ENCODE data around the gene KRTAP12-2.
"Not testable (repeated sequence)": the region's sequence is repeated elsewhere in the genome, so short reads cannot be mapped to it uniquely, and the experiment has no call there.

KRTAP12-2 gene

DNA sequence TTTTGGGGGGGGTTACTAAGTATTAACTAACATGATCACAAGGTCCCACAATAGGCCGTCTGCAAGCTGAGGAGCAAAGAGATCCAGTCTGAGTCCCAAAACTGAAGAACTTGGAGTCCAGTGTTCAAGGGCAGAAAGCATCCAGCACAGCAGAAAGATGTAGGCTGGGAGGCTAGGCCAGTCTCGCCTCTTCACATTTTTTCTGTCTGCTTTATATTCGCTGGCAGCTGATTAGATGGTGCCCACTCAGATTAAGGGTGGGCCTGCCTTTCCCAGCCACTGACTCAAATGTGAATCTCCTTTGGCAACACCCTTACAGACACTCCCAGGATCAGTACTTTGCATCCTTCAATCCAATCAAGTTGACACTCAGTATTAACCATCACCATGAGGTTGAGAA lies 23.0 kb upstream of the KRTAP12-2 start:
- DNase-seq: peak in 1 of 42 donors; percentile 23
- intact Hi-C loops (cut with DNase I): not testable (repeated sequence)

DNA sequence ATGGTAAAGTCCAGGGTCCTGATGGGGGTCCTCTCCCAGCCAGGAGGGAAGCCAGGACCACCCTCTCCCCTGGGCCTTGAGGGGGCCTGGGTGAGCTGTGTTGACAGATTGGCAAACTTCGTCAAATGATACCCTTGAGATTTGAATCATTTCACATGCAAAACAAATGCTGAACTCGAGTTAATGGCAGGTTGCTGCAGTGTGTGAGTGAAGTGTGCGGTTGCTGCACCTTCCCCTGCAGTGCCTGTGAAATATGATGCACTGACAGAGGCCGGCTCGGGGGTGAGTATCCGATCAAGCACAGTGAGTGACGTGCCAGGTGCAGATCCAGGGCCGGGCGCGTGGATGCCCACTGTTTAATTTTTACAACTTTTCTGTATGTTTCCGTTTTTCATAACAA lies 20.9 kb upstream of the KRTAP12-2 start:
- intact Hi-C loops (cut with DNase I): no loop called here
- DNase-seq: peak in 3 of 42 donors; percentile 21 to 35 (median 28)

DNA sequence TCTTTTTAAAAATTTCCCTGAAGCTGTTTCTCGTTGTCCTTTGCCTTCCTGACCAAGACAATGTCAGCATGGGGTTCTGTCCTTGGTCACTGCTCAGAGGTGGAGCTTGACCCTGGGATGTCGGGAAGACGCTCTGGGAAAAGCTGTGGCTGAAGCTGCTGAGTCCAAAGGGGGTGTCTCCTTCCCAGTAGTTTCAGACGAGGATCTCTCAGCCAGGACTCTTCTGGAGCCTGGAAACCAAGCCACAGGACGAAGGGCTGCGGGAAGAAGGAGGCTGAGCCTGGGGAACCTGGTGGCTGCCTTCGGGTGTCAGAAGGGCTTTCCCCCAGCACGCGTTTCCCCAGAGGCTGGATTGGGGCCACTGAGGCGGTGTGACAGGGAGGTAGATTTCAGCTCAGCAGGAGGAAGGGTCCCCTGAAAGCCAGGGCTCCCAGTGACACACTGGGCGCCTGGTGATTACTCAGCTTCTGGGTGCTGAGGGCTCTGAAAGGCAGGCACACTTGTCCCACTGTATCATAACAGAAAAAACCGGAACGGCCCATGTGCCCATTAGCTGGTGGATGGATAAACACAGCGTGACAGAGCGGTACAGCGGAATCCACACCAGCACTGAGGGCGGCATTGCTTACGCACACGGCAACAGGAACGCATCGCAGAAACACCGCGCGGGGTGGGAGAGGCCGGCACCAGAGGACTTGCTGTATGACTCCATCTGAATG lies 20.3 kb upstream of the KRTAP12-2 start:
- intact Hi-C loops (cut with DNase I): no loop called here
- peak in 2 of 42 donors; percentile 22 to 25 for DNase-seq

DNA sequence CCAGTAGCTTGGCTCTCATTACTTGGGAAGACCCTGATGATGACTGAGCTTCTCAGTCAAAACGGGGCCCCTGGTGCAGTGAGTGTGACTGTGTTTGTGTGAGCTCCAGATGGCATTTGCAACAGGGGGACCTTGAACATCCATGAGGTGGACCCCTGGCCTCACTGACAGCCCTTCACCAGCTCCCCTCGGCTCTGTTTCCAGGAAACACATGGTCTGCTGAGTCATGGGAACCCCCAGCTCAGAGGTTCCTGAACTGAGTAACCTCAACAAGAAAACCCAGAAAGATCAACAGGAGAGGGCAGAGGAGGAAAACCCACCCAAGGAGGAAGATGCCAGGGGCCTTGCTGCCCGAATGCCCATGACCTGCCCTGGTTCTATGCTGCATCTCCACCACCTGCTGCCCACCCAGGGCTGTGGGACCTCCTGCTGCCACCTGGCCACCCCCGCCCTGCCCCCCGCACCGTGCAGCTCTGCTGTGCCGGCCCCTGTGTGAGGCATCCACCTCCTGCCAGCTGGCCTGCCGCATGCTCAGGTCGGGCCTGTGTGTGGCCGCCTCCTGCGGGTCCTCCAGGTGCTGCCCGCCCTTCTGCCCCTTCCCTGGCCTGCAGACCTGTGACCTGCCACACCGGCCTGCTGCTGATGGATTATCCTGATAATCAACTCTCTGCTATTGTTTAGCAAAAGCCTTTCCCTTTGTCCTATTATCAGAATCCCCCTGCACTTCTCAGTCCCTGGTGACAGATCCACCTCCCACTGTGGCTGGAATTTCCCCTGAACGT lies 19.5 kb upstream of the KRTAP12-2 start:
- peak in 1 of 42 donors; percentile 13 for DNase-seq
- intact Hi-C loops (cut with DNase I): no loop called here

DNA sequence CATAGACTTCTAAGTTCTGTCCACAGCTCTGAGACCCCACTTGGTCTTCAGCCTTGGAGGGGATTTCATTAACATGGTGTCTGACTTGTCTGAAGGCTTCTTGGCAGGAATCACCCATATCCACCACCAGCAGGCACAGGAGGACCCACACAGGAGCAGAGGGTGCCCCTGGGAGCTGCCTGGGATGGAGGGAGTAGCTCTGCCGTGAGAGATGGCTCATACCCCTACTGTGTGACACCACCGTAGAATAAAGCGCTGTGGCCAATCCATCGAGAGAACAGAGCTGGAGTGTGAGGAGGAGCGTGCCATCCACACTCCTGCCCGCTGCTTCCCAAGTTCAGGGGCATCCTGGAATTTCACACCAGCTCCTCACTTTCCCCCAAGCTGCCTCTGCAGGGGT lies 18.3 kb upstream of the KRTAP12-2 start:
- intact Hi-C loops (cut with DNase I); DNase-seq: not testable (repeated sequence)

DNA sequence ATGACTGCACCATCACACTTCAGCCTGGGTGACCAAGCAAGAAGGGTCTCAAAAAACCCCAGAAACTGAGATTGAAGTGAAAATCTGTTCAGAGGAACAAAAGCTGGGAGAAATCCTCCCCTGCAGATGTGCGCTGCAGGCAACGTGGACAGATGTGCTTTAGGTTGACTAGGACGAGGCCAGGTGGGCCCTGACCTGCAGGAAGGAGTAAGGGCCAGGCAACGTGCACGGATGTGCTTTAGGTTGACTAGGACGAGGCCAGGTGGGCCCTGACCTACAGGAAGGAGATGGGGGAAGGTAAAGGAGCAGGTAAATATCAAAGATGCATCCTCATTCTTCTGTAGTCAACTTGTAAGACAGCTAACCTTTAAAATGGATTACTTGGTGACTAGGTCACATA lies 17.8 kb upstream of the KRTAP12-2 start:
- intact Hi-C loops (cut with DNase I): no loop called here
- DNase-seq: peak in 1 of 42 donors; percentile 7

DNA sequence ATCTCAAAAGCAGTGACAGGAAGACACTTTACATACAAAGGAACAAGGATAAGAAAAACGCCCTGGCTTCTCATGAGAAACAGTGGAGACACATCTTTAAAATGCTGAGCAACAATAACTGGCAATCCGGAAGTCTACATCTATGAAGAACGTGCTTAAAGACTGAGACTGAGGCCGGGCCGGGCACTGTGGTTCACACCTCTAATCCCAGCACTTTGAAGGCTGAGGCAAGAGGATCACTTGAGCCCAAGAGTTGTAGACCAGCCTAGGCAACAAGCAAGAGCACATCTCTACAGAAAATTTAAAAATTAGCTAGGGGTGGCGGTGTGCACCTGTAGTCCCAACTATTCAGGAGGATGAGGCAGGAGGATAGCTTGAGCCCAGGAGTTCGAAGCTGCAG lies 17.4 kb upstream of the KRTAP12-2 start:
- intact Hi-C loops (cut with DNase I): no loop called here
- peak in 2 of 42 donors; percentile 20 to 29 for DNase-seq

DNA sequence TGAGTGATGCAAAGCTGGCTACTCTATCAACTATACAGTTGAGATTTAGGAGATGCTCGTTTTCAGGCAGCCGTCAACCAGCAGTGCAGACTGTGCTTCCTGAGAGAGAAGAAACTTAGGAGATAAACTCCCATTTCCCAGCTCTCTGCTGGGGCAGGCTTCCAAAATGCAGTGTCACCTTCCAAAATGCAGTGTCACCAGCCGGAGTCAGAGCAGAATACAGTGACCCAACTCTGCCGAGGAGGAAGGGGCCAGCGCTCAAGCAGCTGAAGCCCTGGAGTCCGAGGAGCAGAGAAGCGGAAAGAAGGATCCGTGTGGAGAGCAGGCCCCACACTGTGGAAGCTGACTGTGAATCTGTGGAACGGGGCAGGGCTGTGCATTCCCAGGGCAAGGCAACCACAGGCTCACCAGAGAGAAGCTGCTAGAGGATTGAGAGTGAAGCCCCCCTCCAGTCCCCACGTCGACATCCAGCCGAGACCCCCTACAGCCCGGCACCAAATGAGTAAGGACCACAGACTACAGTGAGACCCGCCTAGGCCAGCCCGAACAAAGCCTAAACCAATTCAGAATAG lies 15.9 kb upstream of the KRTAP12-2 start:
- intact Hi-C loops (cut with DNase I): no loop called here
- DNase-seq: peak in 2 of 42 donors; percentile 3 to 27

DNA sequence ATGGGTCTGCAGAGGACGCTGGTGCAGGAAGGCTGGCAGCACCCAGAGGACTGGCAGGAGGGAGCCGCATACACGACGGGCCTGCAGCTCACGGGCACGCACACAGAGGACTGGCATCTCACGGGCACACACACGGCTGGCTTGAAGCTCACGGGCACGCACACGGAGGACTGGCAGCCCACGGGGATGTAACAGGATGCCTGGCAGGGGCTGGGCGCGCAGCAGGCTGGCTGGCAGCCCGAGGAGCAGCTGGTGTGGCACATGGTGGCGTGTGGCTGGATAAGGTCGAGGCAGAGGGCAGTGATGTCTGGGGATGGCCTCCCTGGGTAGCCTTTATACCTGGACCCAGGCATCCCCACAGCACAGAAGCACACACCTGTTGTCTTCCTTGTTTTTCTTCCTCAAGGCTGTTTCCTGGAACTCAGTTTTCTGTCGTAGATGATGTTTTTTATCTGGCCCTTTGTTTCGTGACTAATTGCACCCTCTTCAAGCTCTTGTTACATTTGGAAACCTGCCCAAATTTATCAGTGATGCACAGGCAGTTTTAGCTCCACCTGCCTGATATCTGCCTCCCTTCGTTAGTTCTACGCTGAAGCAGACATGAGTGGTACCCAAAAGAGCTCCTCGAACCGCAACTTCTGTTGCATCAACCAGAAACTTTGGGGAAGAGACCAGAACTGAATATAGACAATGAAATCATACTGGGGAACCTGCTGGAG lies 15.3 kb upstream of the KRTAP12-2 start, which contains the start of gene KRTAP12-1:
Gene KRTAP12-1, minus strand, starts transcription at position 303 of the 719 bp plus-strand sequence. Its CDS starts 40 bp downstream, at position 263.
- DNase-seq: no peak
- intact Hi-C loops (cut with DNase I): no loop called here

DNA sequence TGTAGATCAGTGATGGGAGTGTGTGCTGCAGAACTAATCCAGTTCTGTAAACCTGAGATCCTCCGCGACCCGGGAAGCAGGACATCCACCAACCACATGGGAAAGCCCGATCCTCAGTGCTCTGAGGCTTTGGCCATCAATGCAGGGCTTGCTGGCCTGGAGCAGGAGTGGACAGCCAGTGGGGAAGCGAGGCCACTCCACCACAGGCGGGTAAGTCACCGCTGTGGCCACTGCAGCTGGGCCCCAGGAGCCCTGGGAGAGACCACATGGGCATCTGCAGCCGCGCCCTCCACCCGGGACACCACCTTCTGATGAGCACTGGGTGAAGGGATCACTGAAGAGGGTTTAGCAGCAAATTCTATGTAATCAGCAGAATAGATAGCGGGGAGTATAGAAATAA lies 14.4 kb upstream of the KRTAP12-2 start:
- intact Hi-C loops (cut with DNase I): no loop called here
- no peak for DNase-seq

DNA sequence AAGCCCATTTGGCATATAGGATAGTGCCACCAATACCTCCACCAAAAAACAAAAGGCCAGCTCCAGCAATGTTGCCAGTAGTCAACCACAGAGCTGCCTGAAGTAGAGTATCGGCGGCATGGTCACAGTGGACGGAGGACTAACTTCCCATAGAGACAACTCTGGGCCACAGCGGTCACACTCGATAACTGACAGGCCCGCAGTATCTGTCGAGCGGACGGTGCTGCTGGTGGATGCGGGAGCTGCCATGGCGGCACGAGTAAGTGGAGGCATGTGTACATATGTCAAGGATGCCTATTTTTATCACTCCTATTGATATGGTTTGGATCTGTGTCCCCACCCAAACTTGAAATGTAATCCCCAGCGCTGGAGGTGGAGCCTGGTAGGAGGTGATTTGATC lies 11.2 kb upstream of the KRTAP12-2 start:
- DNase-seq: no peak
- intact Hi-C loops (cut with DNase I): no loop called here

DNA sequence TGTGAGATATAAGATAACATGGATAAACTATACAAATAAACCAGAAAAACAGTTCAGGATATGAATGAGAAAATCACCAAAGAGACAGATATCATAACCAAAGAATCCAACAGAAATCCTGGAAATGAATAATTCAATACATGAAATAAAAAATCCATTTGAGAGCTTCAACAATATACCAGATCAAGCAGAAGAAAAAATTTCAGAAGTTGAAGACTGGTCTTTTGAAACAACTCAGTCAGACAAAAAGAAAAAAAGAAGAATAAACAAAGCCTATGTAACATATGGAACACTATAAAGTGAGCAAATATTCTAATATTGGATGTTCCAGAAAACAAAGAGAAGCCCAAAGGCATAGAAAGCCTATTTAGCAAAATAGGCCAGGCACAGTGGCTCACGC lies 5.2 kb upstream of the KRTAP12-2 start:
- intact Hi-C loops (cut with DNase I): no loop called here
- no peak for DNase-seq

DNA sequence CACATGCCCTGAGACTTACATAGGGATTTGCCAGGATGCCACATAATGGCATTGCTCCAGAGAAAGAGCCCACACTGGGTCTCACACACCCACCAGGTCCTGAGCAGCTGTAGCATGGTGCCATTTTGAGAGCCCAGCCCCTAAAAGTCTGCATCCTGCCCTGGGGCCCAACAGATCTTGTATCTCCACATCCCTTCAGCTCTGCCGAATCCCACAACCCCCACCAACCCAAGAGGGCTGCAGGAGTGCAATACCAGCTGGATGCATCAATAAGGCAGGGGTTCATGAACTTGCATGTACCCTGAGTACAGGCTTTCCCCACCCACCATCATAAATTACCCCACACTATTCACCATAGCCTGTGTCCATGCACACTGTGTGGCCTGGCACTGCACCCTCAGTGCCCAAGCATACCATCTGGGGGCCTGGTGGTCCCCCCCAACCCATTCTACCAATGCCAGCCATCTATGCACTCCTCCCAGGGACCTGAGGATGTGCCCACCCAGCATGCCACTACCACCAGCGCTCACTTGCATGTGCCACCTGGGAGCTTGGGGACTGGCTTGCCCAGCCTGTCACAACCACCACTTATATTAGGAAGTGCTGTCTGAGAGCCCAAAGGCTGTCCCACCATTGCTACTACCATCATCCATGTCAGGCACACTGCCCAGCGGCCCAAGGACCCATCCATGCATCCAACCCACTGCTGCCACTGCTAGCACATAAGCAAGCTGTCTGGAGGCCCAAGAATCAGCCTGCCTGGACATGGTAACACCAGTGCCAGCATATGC lies 4.1 kb upstream of the KRTAP12-2 start:
- no peak for DNase-seq
- intact Hi-C loops (cut with DNase I): no loop called here

DNA sequence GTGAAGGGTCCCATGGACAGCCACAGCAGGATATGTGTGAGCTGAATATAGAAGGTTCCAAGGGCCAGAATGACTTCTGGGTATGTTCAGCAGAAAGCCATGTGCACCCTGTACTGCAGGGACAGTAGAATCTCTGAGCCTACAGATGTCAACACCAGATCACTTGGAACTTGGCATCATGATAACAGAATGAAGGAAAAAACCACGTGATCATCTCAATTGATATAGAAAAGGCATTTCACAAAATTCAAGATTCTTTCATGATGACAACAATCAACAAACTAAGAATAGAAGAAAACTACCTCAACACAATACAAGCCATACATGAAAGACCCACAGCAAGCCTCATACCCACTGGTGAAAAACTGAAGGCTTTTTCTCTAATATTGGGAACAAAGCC lies 885 bp upstream of the KRTAP12-2 start:
- no peak for DNase-seq
- intact Hi-C loops (cut with DNase I): no loop called here

DNA sequence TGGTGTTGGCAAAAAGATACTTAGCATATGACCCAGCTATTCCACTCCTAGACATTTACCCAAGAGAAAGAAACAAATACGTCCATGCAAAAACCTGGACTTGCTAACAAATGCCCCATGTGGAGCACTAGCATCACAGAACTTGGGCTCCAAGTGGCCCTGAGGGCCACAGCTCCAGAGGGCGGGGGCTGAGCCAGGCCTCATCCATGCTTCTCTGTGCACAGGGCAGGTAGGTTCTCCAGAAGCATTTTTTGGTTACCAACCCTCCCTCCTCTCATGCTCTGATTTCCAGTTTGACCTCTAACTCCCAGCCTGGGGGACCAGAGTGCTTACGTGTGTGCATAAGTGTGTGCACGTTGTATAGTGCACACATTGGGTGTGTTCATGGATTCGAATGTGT lies 2.0 kb downstream of the KRTAP12-2 start:
- intact Hi-C loops (cut with DNase I): no loop called here
- DNase-seq: no peak

DNA sequence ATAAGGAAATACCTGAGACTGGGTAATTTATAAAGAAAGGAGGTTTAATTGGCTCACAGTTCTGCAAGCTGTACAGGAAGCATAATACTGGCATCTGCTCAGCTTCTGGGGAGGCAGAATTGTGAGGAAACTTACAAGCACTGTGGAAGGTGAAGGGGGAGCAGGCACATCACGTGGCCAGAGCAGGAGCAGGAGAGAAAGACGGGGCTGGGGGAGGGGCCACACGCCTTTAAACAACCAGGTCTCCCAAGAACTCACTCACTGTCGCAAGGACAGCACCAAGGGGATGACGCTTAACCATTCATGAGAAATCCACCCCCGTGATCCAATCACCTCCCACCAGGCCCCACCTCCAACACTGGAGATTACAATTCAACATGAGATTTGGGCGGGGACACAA lies 5.2 kb downstream of the KRTAP12-2 start:
- intact Hi-C loops (cut with DNase I); DNase-seq: not testable (repeated sequence)

DNA sequence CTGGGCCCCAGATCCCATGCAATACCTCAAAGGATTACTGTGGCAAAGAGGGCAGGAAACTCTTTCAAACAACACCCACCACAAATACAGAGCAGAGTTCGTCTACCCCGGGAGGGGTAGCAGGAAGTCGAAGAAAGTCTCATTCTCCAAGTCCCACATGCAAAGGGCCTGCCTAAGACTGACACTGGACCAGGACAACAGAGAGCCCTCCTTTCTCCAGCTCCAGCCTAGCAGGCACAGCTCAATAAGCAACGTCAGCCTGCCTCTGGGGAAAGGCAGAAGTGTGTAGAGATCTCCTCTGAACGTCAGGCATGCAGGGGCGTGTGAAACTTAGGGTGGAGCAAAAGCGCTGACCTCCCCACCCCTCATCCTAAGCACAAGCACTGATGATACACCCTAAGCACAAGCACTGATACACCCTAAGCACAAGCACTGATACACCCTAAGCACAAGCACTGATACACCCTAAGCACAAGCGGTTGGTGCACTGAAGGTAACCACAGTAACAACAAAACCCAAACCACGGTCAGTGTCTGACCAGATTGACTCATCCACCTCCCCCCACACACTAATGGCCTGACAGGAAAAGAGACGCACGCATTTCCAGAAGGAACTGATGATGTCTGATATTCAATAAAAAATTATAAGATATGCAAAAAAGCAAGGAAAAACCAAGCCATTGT lies 7.7 kb downstream of the KRTAP12-2 start:
- intact Hi-C loops (cut with DNase I): no loop called here
- DNase-seq: no peak

DNA sequence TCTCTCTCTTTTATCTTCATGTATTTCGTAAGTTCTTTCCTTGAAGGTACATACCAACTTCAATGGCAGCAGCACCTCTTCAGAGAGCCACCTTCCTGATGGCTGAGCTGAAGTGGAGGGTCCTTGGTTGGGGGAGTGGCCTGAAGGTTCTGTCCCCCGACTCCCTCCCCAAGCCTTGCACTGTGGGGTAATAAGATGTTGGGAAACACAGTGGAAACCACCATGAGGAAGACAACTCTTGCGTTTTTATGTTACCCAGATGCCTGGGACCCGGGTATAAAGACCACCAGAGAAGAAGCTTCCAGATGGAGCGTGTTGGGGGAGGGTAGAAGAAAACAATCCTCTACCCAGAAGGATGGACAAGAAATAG lies 8.2 kb downstream of the KRTAP12-2 start:
- no peak for DNase-seq
- intact Hi-C loops (cut with DNase I): no loop called here

Measured in head of caudate nucleus (tissue), 42 donors.